ENCODE measurements around the gene TLK2.
"Not testable (repeated sequence)": the region's sequence is repeated elsewhere in the genome, so short reads cannot be mapped to it uniquely, and the experiment has no call there.

TLK2 gene

DNA sequence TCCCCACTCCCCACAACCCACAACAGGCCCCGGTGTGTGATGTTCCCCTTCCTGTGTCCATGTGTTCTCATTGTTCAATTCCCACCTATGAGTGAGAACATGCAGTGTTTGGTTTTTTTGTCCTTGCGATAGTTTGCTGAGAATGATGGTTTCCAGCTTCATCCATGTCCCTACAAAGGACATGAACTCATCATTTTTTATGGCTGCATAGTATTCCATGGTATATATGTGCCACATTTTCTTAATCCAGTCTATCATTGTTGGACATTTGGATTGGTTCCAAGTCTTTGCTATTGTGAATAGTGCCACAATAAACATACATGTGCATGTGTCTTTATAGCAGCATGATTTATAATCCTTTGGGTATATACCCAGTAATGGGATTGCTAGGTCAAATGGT, 82.3 kb downstream of the TLK2 start:
- DNase-seq (ENCODE audit: low read depth): not testable (repeated sequence)

GRCh38 chr17:62562656-62563055, 84.0 kb downstream of the TLK2 start:
- DNase-seq (ENCODE audit: low read depth): no peak

GRCh38 chr17:62565817-62566216, 87.2 kb downstream of the TLK2 start:
- DNase-seq (ENCODE audit: low read depth): no peak

DNA sequence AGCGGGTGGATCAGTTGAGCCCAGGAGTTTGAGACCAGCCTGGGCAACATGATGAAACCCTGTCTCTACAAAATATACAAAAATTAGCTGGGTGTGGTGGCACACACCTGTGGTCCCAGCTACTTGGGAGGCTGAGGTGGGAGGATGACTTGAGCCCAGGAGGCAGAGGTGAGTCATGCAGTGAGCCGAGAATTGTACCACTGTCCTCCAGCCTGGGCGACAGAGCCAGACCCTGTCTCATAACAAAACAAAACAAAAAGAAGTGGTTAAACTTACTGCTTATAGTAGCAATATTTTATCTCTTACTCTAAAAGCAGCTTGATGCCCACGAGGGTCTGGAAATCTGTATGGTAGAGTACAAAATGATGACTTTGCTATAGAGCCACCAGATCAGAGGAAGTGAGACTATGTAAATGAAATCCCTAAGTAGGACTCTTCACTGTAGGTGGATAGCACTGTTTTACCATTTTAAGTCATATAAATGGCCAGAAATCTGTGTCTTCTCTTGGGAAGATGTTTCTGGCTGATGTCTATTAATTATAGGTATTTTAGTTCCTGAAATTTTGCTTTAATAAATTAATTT, 88.5 kb downstream of the TLK2 start:
- no peak for DNase-seq (ENCODE audit: low read depth)

DNA sequence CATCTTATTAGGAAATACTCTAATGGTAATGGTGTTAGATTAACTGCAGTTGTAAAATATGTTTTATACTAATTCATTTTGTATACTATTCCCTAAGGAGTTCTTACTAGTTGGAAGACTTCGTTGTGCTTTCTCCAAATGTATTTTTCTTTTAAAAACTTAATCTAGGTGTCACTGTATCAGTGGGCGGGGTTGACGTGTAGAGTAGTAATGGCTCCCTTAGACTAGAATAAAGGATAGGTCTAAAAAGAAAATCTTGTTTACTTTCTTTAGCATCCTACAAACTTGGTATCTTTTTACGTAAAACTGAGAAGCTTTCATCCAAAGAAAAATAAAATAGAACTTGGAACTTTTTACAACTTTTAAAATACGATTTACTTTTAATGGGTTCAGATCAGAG, 93.9 kb downstream of the TLK2 start:
- no peak for DNase-seq (ENCODE audit: low read depth)

GRCh38 chr17:62572888-62573401, 94.3 kb downstream of the TLK2 start:
- no peak for DNase-seq (ENCODE audit: low read depth)

- no peak for DNase-seq (ENCODE audit: low read depth)
Observed at GRCh38 chr17:62573480-62574117, 95.0 kb downstream of the TLK2 start.

DNA sequence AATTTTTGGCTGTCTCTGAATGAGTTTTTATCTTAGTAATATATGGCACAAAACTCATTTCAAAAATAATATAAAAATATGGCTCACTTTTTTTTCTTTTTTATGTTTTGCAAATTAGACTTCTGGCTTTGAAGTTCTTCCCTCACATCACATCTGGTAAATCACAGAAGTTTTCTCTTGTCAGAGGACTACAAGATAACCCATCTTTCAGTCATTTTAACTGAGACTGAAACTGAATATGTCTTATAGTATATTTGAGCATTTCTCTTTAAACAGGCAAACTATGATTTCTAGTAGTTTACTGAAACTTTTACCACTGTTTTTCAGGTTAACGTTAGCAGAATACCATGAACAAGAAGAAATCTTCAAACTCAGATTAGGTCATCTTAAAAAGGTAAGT, 97.8 kb downstream of the TLK2 start:
- no peak for DNase-seq (ENCODE audit: low read depth)

DNA sequence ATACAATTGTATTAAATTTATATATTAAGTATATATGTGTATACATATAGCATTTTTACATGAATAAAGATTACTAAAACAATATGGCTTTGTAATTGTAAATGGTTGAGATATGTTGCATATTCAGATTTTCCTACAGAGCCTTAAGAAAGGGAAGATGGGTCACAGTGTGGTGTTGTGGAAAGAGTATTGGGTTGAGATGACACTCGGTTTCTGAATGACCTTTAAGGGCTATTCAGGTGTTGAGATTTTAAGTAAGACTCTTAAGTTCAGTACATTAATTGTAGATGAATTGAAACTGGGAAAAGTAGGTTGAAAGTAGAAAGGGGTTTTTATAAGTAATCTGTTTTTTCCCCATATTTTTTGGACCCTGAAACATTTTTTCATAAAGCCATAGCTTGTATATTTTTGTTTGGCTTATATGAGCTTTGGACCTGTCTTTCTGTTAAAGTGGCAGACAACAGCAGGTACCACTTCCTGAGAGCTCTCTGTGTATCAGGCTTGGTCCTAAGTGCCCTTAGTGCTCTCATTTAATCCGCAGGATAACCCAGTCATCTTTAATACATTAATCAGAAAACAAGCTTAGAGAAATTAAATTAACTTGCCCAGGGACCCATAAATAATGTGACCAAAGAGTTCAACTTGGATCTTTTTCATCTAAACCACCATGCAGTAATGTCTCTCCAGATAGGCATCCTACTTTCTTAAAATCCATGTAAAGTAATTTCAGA, 100.3 kb downstream of the TLK2 start:
- no peak for DNase-seq (ENCODE audit: low read depth)

- DNase-seq (ENCODE audit: low read depth): no peak
Observed at GRCh38 chr17:62580947-62581346, 102.3 kb downstream of the TLK2 start.

DNA sequence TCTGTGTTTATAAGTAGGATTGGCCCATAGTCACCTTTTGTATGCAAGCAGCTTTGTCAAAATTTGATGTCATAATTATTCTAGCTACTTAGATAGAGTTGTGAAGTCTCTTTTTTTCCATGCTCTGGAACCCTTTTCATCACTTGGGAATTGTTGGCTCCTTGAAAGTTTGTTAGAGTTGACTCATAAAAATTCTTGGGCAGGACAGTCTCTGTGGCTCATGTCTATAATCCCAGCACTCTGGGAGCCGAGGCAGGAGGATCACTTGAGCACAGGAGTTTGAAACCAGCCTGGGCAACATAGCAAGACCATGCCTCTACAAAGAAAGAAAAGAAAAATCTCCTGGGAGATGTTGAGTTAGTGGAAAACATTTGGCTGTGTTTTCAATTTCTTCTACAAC, 103.1 kb downstream of the TLK2 start:
- no peak for DNase-seq (ENCODE audit: low read depth)

- no peak for DNase-seq (ENCODE audit: low read depth)
Observed at GRCh38 chr17:62587554-62587953, 108.9 kb downstream of the TLK2 start.

GRCh38 chr17:62588109-62588508, 109.5 kb downstream of the TLK2 start:
- no peak for DNase-seq (ENCODE audit: low read depth)

DNA sequence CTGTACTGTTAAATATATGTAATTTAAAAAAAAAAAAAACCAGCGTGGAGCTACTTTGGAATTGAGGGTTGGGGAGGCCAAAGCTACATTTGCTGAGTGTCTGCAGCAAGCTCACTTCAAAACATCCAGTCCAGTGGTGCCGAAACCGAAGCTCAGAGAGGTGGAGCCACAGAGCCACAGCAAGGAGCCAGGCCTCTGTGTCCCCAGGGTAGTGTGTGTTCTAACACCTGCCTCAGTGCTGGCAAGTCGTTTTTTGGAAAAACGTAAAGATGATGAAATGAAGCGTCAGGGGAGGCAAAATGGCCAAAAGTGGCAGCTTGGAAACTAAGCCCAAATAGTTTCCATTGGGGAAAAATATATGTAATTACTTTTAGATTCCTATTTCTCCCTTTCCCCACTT, 112.7 kb downstream of the TLK2 start:
- no peak for DNase-seq (ENCODE audit: low read depth)

DNA sequence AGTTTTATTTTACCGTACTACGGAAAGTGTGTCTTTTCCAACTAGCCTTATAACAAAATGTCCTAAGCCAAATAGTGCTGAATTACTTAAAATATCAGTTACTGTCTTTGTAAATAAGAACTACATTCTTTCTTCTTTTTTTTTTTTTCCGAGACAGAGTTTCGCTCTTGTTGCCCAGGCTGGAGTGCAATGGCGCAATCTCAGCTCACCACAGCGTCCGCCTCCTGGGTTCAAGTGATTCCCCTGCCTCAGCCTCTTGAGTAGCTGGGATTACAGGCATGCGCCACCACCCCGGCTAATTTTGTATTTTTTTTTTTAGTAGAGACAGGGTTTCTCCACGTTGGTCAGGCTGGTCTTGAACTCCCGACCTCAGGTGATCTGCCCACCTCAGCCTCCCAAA, 113.2 kb downstream of the TLK2 start:
- not testable (repeated sequence) for DNase-seq (ENCODE audit: low read depth)

DNA sequence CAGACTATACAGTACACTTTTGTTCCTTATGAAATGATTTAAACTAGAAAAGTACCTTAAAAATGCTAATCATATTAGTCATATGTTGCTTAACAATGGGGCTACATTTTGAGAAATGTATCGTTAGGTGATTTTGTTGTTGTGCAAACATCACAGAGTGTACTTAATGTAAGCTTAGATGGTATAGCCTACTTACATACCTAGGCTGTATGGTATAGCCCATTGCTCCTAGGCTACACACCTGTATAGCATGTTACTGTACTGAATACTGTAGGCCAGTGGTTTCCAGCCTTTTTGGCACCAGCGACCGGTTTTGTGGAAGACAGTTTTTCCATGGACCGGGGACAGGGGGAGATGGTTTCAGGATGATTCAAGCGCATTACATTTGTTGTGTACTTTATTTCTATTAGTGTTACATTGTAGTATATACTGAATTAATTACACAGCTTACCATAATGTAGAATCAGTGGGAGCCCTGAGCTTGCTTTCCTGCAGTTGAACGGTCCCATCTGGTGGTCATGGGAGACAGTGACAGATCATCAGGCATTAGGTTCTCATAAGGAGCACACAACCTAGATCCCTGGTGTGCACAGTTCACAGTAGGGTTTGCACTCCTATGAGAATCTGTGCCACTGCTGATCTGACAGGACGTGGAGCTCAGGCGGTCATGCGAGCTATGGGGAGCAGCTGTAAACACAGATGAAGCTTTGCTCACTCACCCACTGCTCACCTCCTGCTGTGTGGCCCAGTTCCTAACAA, 113.9 kb downstream of the TLK2 start:
- no peak for DNase-seq (ENCODE audit: low read depth)

GRCh38 chr17:62595484-62595883, 116.9 kb downstream of the TLK2 start:
- no peak for DNase-seq (ENCODE audit: low read depth)

GRCh38 chr17:62596662-62597061, 118.0 kb downstream of the TLK2 start:
- no peak for DNase-seq (ENCODE audit: low read depth)

DNA sequence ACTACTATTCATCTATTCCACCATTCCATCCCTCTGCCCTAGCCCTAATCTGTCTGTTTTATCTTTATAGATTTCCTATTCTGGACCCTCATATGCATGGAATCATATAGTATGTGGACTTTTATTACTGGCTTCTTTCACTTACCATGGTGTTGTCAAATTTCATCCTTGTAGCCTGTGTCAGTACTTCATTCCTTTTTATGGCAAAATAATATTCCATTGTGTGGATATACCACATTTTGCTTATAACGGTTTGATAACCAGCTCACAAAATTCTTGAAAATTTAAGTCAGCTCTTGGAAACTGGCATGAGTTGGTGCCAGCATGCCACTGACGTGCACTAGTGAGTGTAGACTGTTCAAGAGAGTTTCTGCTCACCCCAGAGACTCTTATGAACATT, 118.5 kb downstream of the TLK2 start:
- no peak for DNase-seq (ENCODE audit: low read depth)

DNA sequence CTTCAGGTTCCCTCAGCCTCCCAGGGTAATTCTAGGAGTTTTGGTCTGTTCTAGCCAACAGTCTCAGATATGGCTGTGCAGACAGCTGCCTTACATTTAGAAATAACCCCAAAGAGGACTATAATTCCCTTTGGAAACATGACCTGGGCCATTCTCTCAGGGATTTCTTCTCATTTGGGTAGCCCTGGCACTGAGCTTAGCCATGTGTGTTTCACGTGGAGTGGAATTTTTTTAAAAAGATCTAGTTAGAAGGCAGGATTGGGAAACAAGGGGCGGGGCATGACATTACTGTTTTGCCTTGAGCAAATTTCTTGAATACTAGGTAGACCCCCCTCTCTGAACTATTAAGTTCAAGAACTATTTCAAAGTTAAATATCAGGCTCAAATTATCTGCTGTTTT, 119.3 kb downstream of the TLK2 start:
- DNase-seq (ENCODE audit: low read depth): no peak

DNA sequence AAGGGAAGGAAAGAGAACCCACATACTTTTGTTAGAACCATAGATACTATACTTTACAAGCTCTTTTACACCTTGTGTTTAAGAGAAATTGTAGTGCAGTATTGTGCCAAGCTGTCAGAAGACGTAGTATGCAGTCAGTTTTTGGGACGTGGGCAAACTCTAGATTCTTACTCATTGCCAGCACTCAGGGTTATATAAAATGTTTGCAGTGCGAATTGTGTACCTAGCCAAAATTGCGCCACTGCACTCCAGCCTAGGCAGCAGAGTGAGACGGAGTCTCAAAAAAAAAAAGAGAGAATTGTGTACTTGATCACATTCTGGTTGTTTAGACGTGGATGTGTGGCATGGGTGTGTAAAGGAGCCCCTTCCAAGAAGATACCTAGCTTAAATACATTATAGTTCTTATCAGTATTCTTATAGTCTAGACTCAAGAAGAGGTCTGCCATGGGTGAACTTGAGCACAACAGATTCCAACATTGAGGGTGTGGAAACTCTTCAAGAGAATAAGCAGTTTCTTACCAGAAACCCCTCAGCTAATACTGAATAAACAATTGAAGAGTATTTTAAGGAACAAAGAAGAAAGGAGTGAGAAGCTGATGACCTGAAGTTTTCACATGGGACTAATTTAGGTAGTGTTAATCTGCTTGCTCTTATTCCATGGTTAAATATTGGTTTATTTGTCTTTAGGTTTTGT, 121.5 kb downstream of the TLK2 start:
- DNase-seq (ENCODE audit: low read depth): no peak

DNA sequence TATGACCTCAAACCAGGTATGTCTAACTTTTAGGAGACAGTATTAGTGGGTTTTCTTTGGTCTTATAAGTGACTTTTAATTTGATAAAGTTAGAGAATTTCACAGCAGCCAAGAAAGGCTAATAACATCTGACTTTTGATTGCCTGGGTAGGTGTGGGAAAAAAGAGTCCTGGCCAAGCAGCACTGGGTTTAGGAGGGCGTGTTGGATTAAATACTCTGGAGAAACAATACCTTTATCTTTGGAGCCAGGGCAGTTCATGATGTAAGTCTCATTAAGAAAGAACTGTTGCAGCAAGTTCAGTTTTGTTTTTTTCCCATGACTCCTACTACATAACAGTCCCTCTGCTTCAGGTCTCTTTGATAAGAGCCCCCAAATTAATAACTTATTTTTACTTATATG, 122.2 kb downstream of the TLK2 start:
- no peak for DNase-seq (ENCODE audit: low read depth)

Data from activated T-cell treated with anti-CD3 and anti-CD28 coated beads for 48 hours (primary cell).